Suprapubic skin (tissue), 4 donors: ENCODE results near the gene AGT. TPM values are rescaled to one million over a fixed set of nuclear protein-coding genes. Genes with fewer than 3 reads are reported as not detected.

Experiments
- DNase-seq, 2 donors: peaks; one replicate each; pipeline ENCODE4 v3.0.0-alpha.2; 2019; ENCODE audit warnings: low spot score in 2 of 2
- H3K27ac ChIP-seq: fragments of 200-600 bp; sonication (generic); one replicate; pipeline ENCODE4 v1.5.1; 2019
- H3K27me3 ChIP-seq: fragments of 200-600 bp; sonication (generic); one replicate; pipeline ENCODE4 v1.5.1; 2019
- H3K36me3 ChIP-seq: fragments of 200-600 bp; sonication (generic); one replicate; pipeline ENCODE4 v1.5.1; 2019
- H3K4me1 ChIP-seq: fragments of 200-600 bp; sonication (generic); one replicate; pipeline ENCODE4 v1.5.1; 2019
- H3K4me3 ChIP-seq: fragments of 200-600 bp; sonication (generic); one replicate; pipeline ENCODE4 v1.5.1; 2019; ENCODE audit warnings: mild to moderate bottlenecking
- H3K9me3 ChIP-seq: fragments of 200-600 bp; sonication (generic); one replicate; pipeline ENCODE4 v1.5.1; 2019
- EP300 ChIP-seq: sonication (generic); formaldehyde crosslinking; IDR thresholded peaks from one replicate; pipeline ENCODE4 v1.6.1; 2017; ENCODE audit warnings: antibody characterized with exemption
- POLR2A ChIP-seq, 2 donors: fragments of 450-650 bp; IDR thresholded peaks; one replicate each; pipeline ENCODE4 v1.6.1; 2017; ENCODE audit warnings: antibody characterized with exemption in 2 of 2, mild to moderate bottlenecking in 2 of 2, moderate library complexity in 2 of 2
- POLR2AphosphoS5 ChIP-seq, 3 donors: sonication (generic); formaldehyde crosslinking; IDR thresholded peaks; one replicate each; pipeline ENCODE4 v1.6.1; 2017; ENCODE audit warnings: antibody characterized with exemption in 3 of 3
- WGBS: methylation state at CpG from one replicate; pipeline ENCODE4 v1.1.5; 2018; 5-methylcytosine and 5-hydroxymethylcytosine counted together
- total RNA-seq, 4 donors: library from RNA; depleted of rRNA; stranded (reverse); fragments of >200 nt; gene quantifications; one replicate each; pipeline ENCODE4 v1.1.0, GENCODE V29; 2016
- TF ChIP-seq, protein P1 (sequence below), 2 donors: fragments of 200-600 bp in 1 of 2; fragments of 450-650 bp in 1 of 2; sonication (generic) in 1 of 2; IDR thresholded peaks; one replicate each; pipeline ENCODE4 v1.5.1; 2016 to 2019; ENCODE audit warnings: antibody characterized with exemption in 2 of 2, mild to moderate bottlenecking in 1 of 2, moderate library complexity in 1 of 2

Gene AGT
- total RNA-seq, 4 donors from 2014 or later = 1.6 to 5.0 TPM; not detected in 2

GRCh38 chr1:230709619-230710542 is 4.0 kb downstream of the AGT start:
- TF ChIP-seq POLR2AphosphoS5 (IDR thresholded peaks at IDR 0.05) (no peak), POLR2A (IDR thresholded peaks at IDR 0.05) (no peak), EP300 (no peak)
- TF ChIP-seq, protein P1, sequence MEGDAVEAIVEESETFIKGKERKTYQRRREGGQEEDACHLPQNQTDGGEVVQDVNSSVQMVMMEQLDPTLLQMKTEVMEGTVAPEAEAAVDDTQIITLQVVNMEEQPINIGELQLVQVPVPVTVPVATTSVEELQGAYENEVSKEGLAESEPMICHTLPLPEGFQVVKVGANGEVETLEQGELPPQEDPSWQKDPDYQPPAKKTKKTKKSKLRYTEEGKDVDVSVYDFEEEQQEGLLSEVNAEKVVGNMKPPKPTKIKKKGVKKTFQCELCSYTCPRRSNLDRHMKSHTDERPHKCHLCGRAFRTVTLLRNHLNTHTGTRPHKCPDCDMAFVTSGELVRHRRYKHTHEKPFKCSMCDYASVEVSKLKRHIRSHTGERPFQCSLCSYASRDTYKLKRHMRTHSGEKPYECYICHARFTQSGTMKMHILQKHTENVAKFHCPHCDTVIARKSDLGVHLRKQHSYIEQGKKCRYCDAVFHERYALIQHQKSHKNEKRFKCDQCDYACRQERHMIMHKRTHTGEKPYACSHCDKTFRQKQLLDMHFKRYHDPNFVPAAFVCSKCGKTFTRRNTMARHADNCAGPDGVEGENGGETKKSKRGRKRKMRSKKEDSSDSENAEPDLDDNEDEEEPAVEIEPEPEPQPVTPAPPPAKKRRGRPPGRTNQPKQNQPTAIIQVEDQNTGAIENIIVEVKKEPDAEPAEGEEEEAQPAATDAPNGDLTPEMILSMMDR (IDR thresholded peaks at IDR 0.05) = no peak
- Histone ChIP-seq H3K9me3 (no peaks in the 10 kb centered on the region), H3K4me1 (peaks cover 10% of the 10 kb centered on the region), H3K4me3 (no peak overlapping the region), H3K27me3 (no peaks in the 10 kb centered on the region), H3K27ac (no peak overlapping the region), H3K36me3 (no peaks in the 10 kb centered on the region)
- 74% methylated on average over 15 of the region's 18 CpGs for WGBS
- DNase-seq = no peak

DNA sequence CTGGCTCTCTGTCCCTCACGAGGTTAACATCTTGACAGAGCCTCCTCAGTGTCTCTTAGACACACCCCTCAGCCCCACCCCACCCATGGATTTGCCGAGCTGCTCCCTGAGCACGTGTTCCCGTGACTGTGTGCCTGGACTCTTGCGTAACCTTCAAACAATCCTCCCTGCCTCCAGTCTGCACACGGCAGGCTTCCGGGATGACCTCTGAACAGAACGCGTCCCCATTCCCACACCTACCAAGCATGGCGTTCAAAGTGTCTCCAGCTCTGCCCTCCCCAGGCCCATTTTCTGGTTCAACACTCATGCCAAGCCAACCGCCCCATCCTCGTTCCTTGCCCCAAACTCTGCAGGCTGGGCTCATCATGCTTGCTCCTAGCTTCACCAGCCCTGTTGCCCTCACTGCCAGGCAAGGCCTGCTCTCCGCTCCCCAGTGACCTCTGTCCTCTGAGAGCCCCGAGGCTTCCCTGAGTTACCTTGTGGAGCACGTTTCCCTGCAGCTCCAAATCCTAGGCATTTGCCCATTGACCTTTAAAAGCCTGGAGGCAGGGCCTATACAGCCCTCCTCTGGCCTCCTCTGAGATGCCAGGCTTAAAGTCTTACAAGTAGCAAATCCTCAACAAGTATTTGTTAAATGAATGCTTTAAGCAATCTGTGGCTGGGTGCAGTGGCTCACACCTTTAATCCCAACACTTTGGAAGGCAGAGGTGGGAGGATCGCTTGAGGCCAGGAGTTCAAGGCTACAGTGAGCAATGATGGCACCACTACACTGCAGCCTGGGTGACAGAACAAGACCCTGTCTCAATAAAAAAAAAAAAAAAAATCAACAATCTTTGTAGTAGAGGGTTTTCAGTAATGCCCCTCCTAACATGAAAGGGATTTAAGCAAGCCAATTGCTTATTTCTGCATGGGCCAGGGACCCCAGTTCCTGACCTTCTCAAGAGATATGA is 5.0 kb downstream of the AGT start:
- DNase-seq = peak; percentile 86 to 87
- no peaks in the 10 kb centered on the region for H3K9me3 ChIP-seq
- WGBS = 70% methylated on average over 16 of the region's 16 CpGs
- peaks cover 9% of the 10 kb centered on the region for H3K4me1 ChIP-seq
- H3K36me3 ChIP-seq = no peaks in the 10 kb centered on the region
- H3K4me3 ChIP-seq = no peak overlapping the region
- H3K27me3 ChIP-seq = no peaks in the 10 kb centered on the region
- H3K27ac ChIP-seq = no peak overlapping the region
- no peak for TF ChIP-seq POLR2A (IDR thresholded peaks at IDR 0.05)
- no peak for TF ChIP-seq POLR2AphosphoS5 (IDR thresholded peaks at IDR 0.05)
- TF ChIP-seq, protein P1 (IDR thresholded peaks at IDR 0.05) = no peak
- TF ChIP-seq EP300 = no peak

GRCh38 chr1:230707732-230708630 is 5.9 kb downstream of the AGT start:
- H3K27ac ChIP-seq = no peak overlapping the region
- TF ChIP-seq EP300 (no peak), POLR2A (IDR thresholded peaks at IDR 0.05) (no peak), POLR2AphosphoS5 (IDR thresholded peaks at IDR 0.05) (no peak)
- TF ChIP-seq, protein P1 (IDR thresholded peaks at IDR 0.05) = no peak
- 81% methylated on average over 22 of the region's 22 CpGs for WGBS

GRCh38 chr1:230706887-230707731 is 6.8 kb downstream of the AGT start:
- no peak overlapping the region for H3K27ac ChIP-seq
- no peak for TF ChIP-seq POLR2AphosphoS5 (IDR thresholded peaks at IDR 0.05)
- TF ChIP-seq, protein P1 (IDR thresholded peaks at IDR 0.05) = no peak
- WGBS = 93% methylated on average over 18 of the region's 20 CpGs

More at GRCh38 chr1:230707732-230708630, 5.9 kb downstream of the AGT start:
- Histone ChIP-seq H3K27me3 (no peaks in the 10 kb centered on the region), H3K36me3 (no peaks in the 10 kb centered on the region), H3K4me1 (peaks cover 3% of the 10 kb centered on the region), H3K4me3 (no peak overlapping the region), H3K9me3 (no peaks in the 10 kb centered on the region)
- DNase-seq = no peak

More at GRCh38 chr1:230706887-230707731, 6.8 kb downstream of the AGT start:
- Histone ChIP-seq H3K27me3 (no peaks in the 10 kb centered on the region), H3K4me1 (peaks cover 3% of the 10 kb centered on the region), H3K36me3 (no peaks in the 10 kb centered on the region), H3K4me3 (no peak overlapping the region), H3K9me3 (no peaks in the 10 kb centered on the region)
- DNase-seq = no peak
